PC-3 (cell line): Measurements from ENCODE around the gene FBXL7. TPM values are rescaled to one million over a fixed set of nuclear protein-coding genes. Genes with fewer than 3 reads are reported as not detected.

ENCODE experiments used
- ATAC-seq: fragments of 200-7000 bp; cut with Tn5 transposase; 2 replicates; pipeline ENCODE4 v1.9.1; 2020; ENCODE audit warnings: mild to moderate bottlenecking, moderate library complexity
- BruUV-seq: library from RNA; stranded (reverse); fragments of 400-500 nt; replicated peaks from 2 replicates; lab custom pipeline; 2021; lab: Mats Ljungman, UMichigan
- CTCF ChIA-PET: fragments of 300-600 bp; sonication (Branson Sonifier 250); formaldehyde crosslinking; loops from one replicate; lab custom pipeline; 2022; ENCODE audit warnings: antibody characterized with exemption; lab: Charles Lee
- POLR2A ChIA-PET: fragments of 300-600 bp; sonication (Branson Sonifier 250); formaldehyde crosslinking; loops from one replicate; lab custom pipeline; 2022; ENCODE audit warnings: antibody characterized with exemption; ENCODE audit not compliant: unreplicated experiment; lab: Charles Lee
- DNase-seq: peaks from one replicate; pipeline ENCODE4 v3.0.0-alpha.2; 2015
- H2AFZ ChIP-seq: fragments of 300-600 bp; sonication (generic); 2 replicates; pipeline ENCODE4 v1.6.0; 2016; ENCODE audit warnings: antibody characterized with exemption, low read length
- H3F3A ChIP-seq: fragments of 300-600 bp; sonication (generic); one replicate; pipeline ENCODE4 v1.6.0; 2017; ENCODE audit warnings: antibody characterized with exemption, low read length, control low read depth, mild to moderate bottlenecking; ENCODE audit not compliant: unreplicated experiment
- H3K27ac ChIP-seq: fragments of 300-600 bp; sonication (generic); 2 replicates; pipeline ENCODE4 v1.5.1; 2016; ENCODE audit warnings: mild to moderate bottlenecking, low read length
- H3K27me3 ChIP-seq: fragments of 300-600 bp; sonication (generic); 2 replicates; pipeline ENCODE4 v1.6.1; 2016; ENCODE audit warnings: low read length, mixed read lengths
- H3K36me3 ChIP-seq: fragments of 300-600 bp; sonication (generic); 2 replicates; pipeline ENCODE4 v1.6.1; 2016; ENCODE audit warnings: low read depth, mixed run types, low read length, mixed read lengths
- H3K4me1 ChIP-seq: fragments of 300-600 bp; sonication (generic); 2 replicates; pipeline ENCODE4 v1.5.1; 2016; ENCODE audit warnings: low read length; ENCODE audit not compliant: insufficient read depth
- H3K4me2 ChIP-seq: fragments of 300-600 bp; sonication (generic); 2 replicates; pipeline ENCODE4 v1.6.0; 2016; ENCODE audit warnings: low read length
- H3K4me3 ChIP-seq: fragments of 300-600 bp; sonication (generic); 2 replicates; pipeline ENCODE4 v1.5.1; 2016; ENCODE audit warnings: mild to moderate bottlenecking, low read length, mixed read lengths
- H3K79me2 ChIP-seq: fragments of 300-600 bp; sonication (generic); 2 replicates; pipeline ENCODE4 v1.6.1; 2017; ENCODE audit warnings: low read length, mixed read lengths
- H3K9ac ChIP-seq: fragments of 300-600 bp; sonication (generic); 2 replicates; pipeline ENCODE4 v1.6.0; 2016; ENCODE audit warnings: mild to moderate bottlenecking, low read length
- H3K9me2 ChIP-seq: fragments of 300-600 bp; sonication (generic); replicated peaks from 2 replicates; pipeline ENCODE4 v1.6.1; 2016; ENCODE audit warnings: mixed run types, low read length, mixed read lengths
- H3K9me3 ChIP-seq: fragments of 300-600 bp; sonication (generic); 2 replicates; pipeline ENCODE4 v1.6.1; 2016; ENCODE audit warnings: low read length, mixed read lengths
- H4K20me1 ChIP-seq: fragments of 300-600 bp; sonication (generic); 2 replicates; pipeline ENCODE4 v1.6.1; 2016; ENCODE audit warnings: low read length, mixed read lengths
- CTCF ChIP-seq: fragments of 300-600 bp; sonication (generic); conservative IDR thresholded peaks from 2 replicates; pipeline ENCODE4 v1.5.1; 2017; ENCODE audit warnings: antibody characterized with exemption, low read depth, mild to moderate bottlenecking, low read length
- EZH2 ChIP-seq: fragments of 300-600 bp; sonication (generic); IDR thresholded peaks from one replicate; pipeline ENCODE4 v1.6.1; 2017; ENCODE audit warnings: antibody characterized with exemption, mild to moderate bottlenecking, low read length; ENCODE audit not compliant: unreplicated experiment
- EZH2phosphoT487 ChIP-seq: fragments of 300-600 bp; sonication (generic); IDR thresholded peaks from 2 replicates; pipeline ENCODE4 v1.6.1; 2018; ENCODE audit warnings: mild to moderate bottlenecking, antibody characterized with exemption, low read length, borderline replicate concordance
- intact Hi-C: fragments of 100-400 bp; cut with micrococcal nuclease; formaldehyde crosslinking; loops from 2 replicates; pipeline ENCODE4 v1.9.0; 2023
- total RNA-seq: library from RNA; depleted of rRNA; stranded (reverse); fragments of >200 nt; gene quantifications from 2 replicates; pipeline ENCODE4 v1.2.3, GENCODE V29; 2014

The FBXL7 gene
- total RNA-seq, 1 experiment from 2014 or later: 0.18 TPM

- Histone ChIP-seq H3K4me3 (no peak overlapping the region), H2AFZ (no peak overlapping the region), H3K9me2 (no peaks in the 10 kb centered on the region), H3K36me3 (no peaks in the 10 kb centered on the region), H3K79me2 (no peaks in the 10 kb centered on the region), H3K9me3 (peaks cover 29% of the 10 kb centered on the region; the same call in 1 of the 2 replicates), H3F3A (no peaks in the 10 kb centered on the region), H4K20me1 (no peaks in the 10 kb centered on the region), H3K27me3 (no peaks in the 10 kb centered on the region), H3K4me2 (no peak overlapping the region), H3K27ac (no peak overlapping the region), H3K4me1 (no peaks in the 10 kb centered on the region), H3K9ac (no peak overlapping the region)
- POLR2A ChIA-PET: no interaction called here
- BruUV-seq: no TSS peak
- no peak for DNase-seq
- intact Hi-C loops: no loop called here
- CTCF ChIA-PET: no interaction called here
- no peak for ATAC-seq
- no peak for TF ChIP-seq EZH2
Observed at GRCh38 chr5:15664961-15665360, 165.0 kb downstream of the FBXL7 start.

GRCh38 chr5:15669826-15670225 lies 169.8 kb downstream of the FBXL7 start:
- Histone ChIP-seq H3K9ac (no peak overlapping the region), H3F3A (no peaks in the 10 kb centered on the region), H3K4me2 (no peak overlapping the region), H3K27ac (no peak overlapping the region), H3K4me3 (no peak overlapping the region), H3K27me3 (no peaks in the 10 kb centered on the region), H3K36me3 (no peaks in the 10 kb centered on the region), H3K79me2 (no peaks in the 10 kb centered on the region), H2AFZ (no peak overlapping the region), H4K20me1 (no peaks in the 10 kb centered on the region), H3K9me3 (peaks cover 25% of the 10 kb centered on the region; the same call in 1 of the 2 replicates), H3K4me1 (no peaks in the 10 kb centered on the region), H3K9me2 (no peaks in the 10 kb centered on the region)
- intact Hi-C loops: no loop called here
- CTCF ChIA-PET: no interaction called here
- TF ChIP-seq EZH2phosphoT487 (no peak), CTCF (no peak), EZH2 (no peak)
- no peak for ATAC-seq
- no peak for DNase-seq
- POLR2A ChIA-PET: no interaction called here
- no TSS peak for BruUV-seq

- Histone ChIP-seq H3K4me2 (no peak overlapping the region), H3K27me3 (no peaks in the 10 kb centered on the region), H3K36me3 (no peaks in the 10 kb centered on the region), H3K4me3 (no peak overlapping the region), H3K9me3 (peaks cover 18% of the 10 kb centered on the region), H3K9me2 (no peaks in the 10 kb centered on the region), H3K27ac (no peak overlapping the region), H3K9ac (no peak overlapping the region), H2AFZ (no peak overlapping the region), H3K4me1 (no peaks in the 10 kb centered on the region), H3F3A (no peaks in the 10 kb centered on the region), H4K20me1 (no peaks in the 10 kb centered on the region), H3K79me2 (no peaks in the 10 kb centered on the region)
- DNase-seq (no peak), ATAC-seq (no peak)
- TF ChIP-seq CTCF (no peak), EZH2phosphoT487 (no peak), EZH2 (no peak)
- intact Hi-C loops: no loop called here
- no TSS peak for BruUV-seq
- ChIA-PET POLR2A (no interaction called here), CTCF (no interaction called here)
Observed at GRCh38 chr5:15674716-15675115, 174.7 kb downstream of the FBXL7 start.
